ENCODE measurements around the gene GPC6. TPM values are rescaled to one million over a fixed set of nuclear protein-coding genes. Genes with fewer than 3 reads are reported as not detected.
"Not testable (repeated sequence)": the region's sequence is repeated elsewhere in the genome, so short reads cannot be mapped to it uniquely, and the experiment has no call there.

The GPC6 gene
- total RNA-seq, 1 experiment from 2014 or later, result not detected

- no peaks in the 10 kb centered on the region for H3K4me1 Mint-ChIP-seq (ENCODE audit: low read depth, unreplicated experiment)
- CTCF ChIA-PET, result no interaction called here
- H3K27me3 Mint-ChIP-seq (ENCODE audit: unreplicated experiment), result no peaks in the 10 kb centered on the region
- TF ChIP-seq CTCF (IDR thresholded peaks at IDR 0.05; ENCODE audit: unreplicated experiment), result no peak
- H3K4me3 Mint-ChIP-seq (ENCODE audit: low read depth, unreplicated experiment), result no peak overlapping the region
- intact Hi-C loops (cut with micrococcal nuclease; ENCODE audit: unreplicated experiment), result no loop called here
- no peaks in the 10 kb centered on the region for H3K9me3 Mint-ChIP-seq (ENCODE audit: low read depth, unreplicated experiment)
- DNase-seq, result no peak
- no peaks in the 10 kb centered on the region for H3K36me3 Mint-ChIP-seq (ENCODE audit: insufficient read depth, unreplicated experiment)
- no TSS peak for BruUV-seq (replicated peaks)
- H3K27ac Mint-ChIP-seq (ENCODE audit: unreplicated experiment), result no peak overlapping the region
Observed at GRCh38 chr13:93201992-93202558, 24.5 kb upstream of the GPC6 start.

- H3K4me3 Mint-ChIP-seq (ENCODE audit: low read depth, unreplicated experiment); H3K36me3 Mint-ChIP-seq (ENCODE audit: insufficient read depth, unreplicated experiment); H3K27ac Mint-ChIP-seq (ENCODE audit: unreplicated experiment); H3K27me3 Mint-ChIP-seq (ENCODE audit: unreplicated experiment); H3K4me1 Mint-ChIP-seq (ENCODE audit: low read depth, unreplicated experiment); DNase-seq; BruUV-seq (replicated peaks); H3K9me3 Mint-ChIP-seq (ENCODE audit: low read depth, unreplicated experiment); CTCF ChIA-PET; intact Hi-C loops (cut with micrococcal nuclease; ENCODE audit: unreplicated experiment): not testable (repeated sequence)
Observed at GRCh38 chr13:93206778-93207392, 19.7 kb upstream of the GPC6 start.

- DNase-seq, result no peak
- Mint-ChIP-seq H3K4me1 (ENCODE audit: low read depth, unreplicated experiment) (no peaks in the 10 kb centered on the region), H3K27me3 (ENCODE audit: unreplicated experiment) (no peaks in the 10 kb centered on the region), H3K27ac (ENCODE audit: unreplicated experiment) (no peak overlapping the region), H3K4me3 (ENCODE audit: low read depth, unreplicated experiment) (no peak overlapping the region), H3K9me3 (ENCODE audit: low read depth, unreplicated experiment) (no peaks in the 10 kb centered on the region), H3K36me3 (ENCODE audit: insufficient read depth, unreplicated experiment) (no peaks in the 10 kb centered on the region)
- CTCF ChIA-PET, result no interaction called here
- BruUV-seq (replicated peaks), result no TSS peak
- no peak for TF ChIP-seq CTCF (IDR thresholded peaks at IDR 0.05; ENCODE audit: unreplicated experiment)
- intact Hi-C loops (cut with micrococcal nuclease; ENCODE audit: unreplicated experiment), result no loop called here
Observed at GRCh38 chr13:93216122-93216521, 10.5 kb upstream of the GPC6 start.

GRCh38 chr13:93217721-93218261 is 8.8 kb upstream of the GPC6 start:
- intact Hi-C loops (cut with micrococcal nuclease; ENCODE audit: unreplicated experiment), result no loop called here
- Mint-ChIP-seq H3K4me3 (ENCODE audit: low read depth, unreplicated experiment) (no peak overlapping the region), H3K27ac (ENCODE audit: unreplicated experiment) (no peak overlapping the region), H3K36me3 (ENCODE audit: insufficient read depth, unreplicated experiment) (no peaks in the 10 kb centered on the region), H3K4me1 (ENCODE audit: low read depth, unreplicated experiment) (no peaks in the 10 kb centered on the region), H3K9me3 (ENCODE audit: low read depth, unreplicated experiment) (peaks cover 3% of the 10 kb centered on the region), H3K27me3 (ENCODE audit: unreplicated experiment) (no peaks in the 10 kb centered on the region)
- TF ChIP-seq CTCF (IDR thresholded peaks at IDR 0.05; ENCODE audit: unreplicated experiment), result no peak
- no TSS peak for BruUV-seq (replicated peaks)
- DNase-seq, result no peak
- CTCF ChIA-PET, result no interaction called here

GRCh38 chr13:93218583-93218982 is 8.0 kb upstream of the GPC6 start:
- H3K36me3 Mint-ChIP-seq (ENCODE audit: insufficient read depth, unreplicated experiment), result no peaks in the 10 kb centered on the region
- H3K4me1 Mint-ChIP-seq (ENCODE audit: low read depth, unreplicated experiment), result no peaks in the 10 kb centered on the region
- CTCF ChIA-PET, result no interaction called here
- TF ChIP-seq CTCF (IDR thresholded peaks at IDR 0.05; ENCODE audit: unreplicated experiment), result no peak
- no peak overlapping the region for H3K4me3 Mint-ChIP-seq (ENCODE audit: low read depth, unreplicated experiment)
- intact Hi-C loops (cut with micrococcal nuclease; ENCODE audit: unreplicated experiment), result no loop called here
- no peak overlapping the region for H3K27ac Mint-ChIP-seq (ENCODE audit: unreplicated experiment)
- H3K9me3 Mint-ChIP-seq (ENCODE audit: low read depth, unreplicated experiment), result peaks cover 3% of the 10 kb centered on the region
- no peaks in the 10 kb centered on the region for H3K27me3 Mint-ChIP-seq (ENCODE audit: unreplicated experiment)
- no peak for DNase-seq
- no TSS peak for BruUV-seq (replicated peaks)

Measured in Calu3 (cell line).